AG04450 (cell line): ENCODE results near the gene VWA1. TPM values are rescaled to one million over a fixed set of nuclear protein-coding genes. Genes with fewer than 3 reads are reported as not detected.

Experiments
- CTCF ChIA-PET: fragments of 300-600, 350-600 bp; formaldehyde crosslinking; extraction: SDS; loops from one replicate; lab custom pipeline; 2022; ENCODE audit warnings: antibody characterized with exemption, inconsistent platforms; lab: Charles Lee
- POLR2A ChIA-PET: fragments of 350-600 bp; formaldehyde crosslinking; extraction: SDS; loops from one replicate; lab custom pipeline; 2021; ENCODE audit warnings: antibody characterized with exemption, inconsistent platforms; lab: Yijun Ruan, JAX
- DNase-seq: peaks from one replicate; pipeline ENCODE4 v3.0.0-alpha.2; 2011; ENCODE audit warnings: low read depth, low spot score
- H3K27ac ChIP-seq: one replicate; pipeline ENCODE4 v1.5.1; 2012; ENCODE audit warnings: low read depth, low read length, control low read depth
- H3K27me3 ChIP-seq: one replicate; pipeline ENCODE4 v1.6.0; 2012; ENCODE audit warnings: low read length; ENCODE audit not compliant: control insufficient read depth, insufficient read depth
- H3K4me3 ChIP-seq: 2 replicates; pipeline ENCODE4 v1.5.1; 2011; ENCODE audit warnings: mild to moderate bottlenecking, low read depth, low read length, control low read depth
- H3K9me3 ChIP-seq: 2 replicates; pipeline ENCODE4 v1.5.1; 2012; ENCODE audit warnings: low read length; ENCODE audit not compliant: control insufficient read depth, insufficient read depth
- CTCF ChIP-seq: IDR thresholded peaks from 2 replicates; pipeline ENCODE4 v1.5.1; 2011; ENCODE audit warnings: low read depth, low read length, control low read depth, inconsistent platforms
- polyA plus RNA-seq: library from polyadenylated mRNA; depleted of rRNA; stranded (reverse); fragments of >200 nt; gene quantifications from 2 replicates; pipeline ENCODE4 v1.2.3, GENCODE V29; 2011

The VWA1 gene
- polyA plus RNA-seq, 1 experiment = 3.9 TPM

- TF ChIP-seq CTCF = no peak
- ChIA-PET POLR2A (no interaction called here), CTCF (no interaction called here)
- no peaks in the 10 kb centered on the region for H3K27me3 ChIP-seq
- no peak for DNase-seq
- H3K27ac ChIP-seq = no peak overlapping the region
- H3K4me3 ChIP-seq = no peak overlapping the region
- H3K9me3 ChIP-seq = no peaks in the 10 kb centered on the region; the same call in 1 of the 2 replicates
Measured at GRCh38 chr1:1419363-1419812, 16.1 kb upstream of the VWA1 start.

- POLR2A ChIA-PET = interaction anchor here (1.6 kb wide), 1 partner anchor 10 kb away, joined by 5 read pairs; no protein-coding TSS in a partner anchor
Measured at GRCh38 chr1:1419813-1420653, 15.5 kb upstream of the VWA1 start.

GRCh38 chr1:1420654-1421141, 14.8 kb upstream of the VWA1 start:
- ChIA-PET CTCF (no interaction called here), POLR2A (interaction anchor here (1.6 kb wide), 1 partner anchor 10 kb away, joined by 5 read pairs; no protein-coding TSS in a partner anchor)
- Histone ChIP-seq H3K9me3 (no peaks in the 10 kb centered on the region; the same call in 1 of the 2 replicates), H3K4me3 (no peak overlapping the region), H3K27me3 (no peaks in the 10 kb centered on the region), H3K27ac (no peak overlapping the region)
- DNase-seq = no peak
- no peak for TF ChIP-seq CTCF

More at GRCh38 chr1:1419813-1420653, 15.5 kb upstream of the VWA1 start:
- CTCF ChIA-PET = no interaction called here
- no peak for TF ChIP-seq CTCF
- H3K9me3 ChIP-seq = no peaks in the 10 kb centered on the region; the same call in 1 of the 2 replicates
- no peak overlapping the region for H3K27ac ChIP-seq
- H3K27me3 ChIP-seq = no peaks in the 10 kb centered on the region
- H3K4me3 ChIP-seq = no peak overlapping the region
- no peak for DNase-seq

- Histone ChIP-seq H3K9me3 (no peaks in the 10 kb centered on the region; the same call in 1 of the 2 replicates), H3K4me3 (no peak within 1 kb of the TSS), H3K27me3 (no peaks in the 10 kb centered on the region), H3K27ac (no peak within 1 kb of the TSS)
- no peak for DNase-seq
- POLR2A ChIA-PET = interaction anchor here (1.6 kb wide), 1 partner anchor 9 kb away, joined by 5 read pairs; no protein-coding TSS in a partner anchor
- CTCF ChIA-PET = no interaction called here
- TF ChIP-seq CTCF = no peak
Measured at GRCh38 chr1:1421147-1421906, 14.2 kb upstream of the VWA1 start, which contains the start of gene ANKRD65. Gene ANKRD65 (minus strand): TSS chr1:1421276. CDS start chr1:1421005, 271 bp downstream.
